ENCODE measurements around the gene MAVS. TPM values are rescaled to one million over a fixed set of nuclear protein-coding genes. Genes with fewer than 3 reads are reported as not detected.

Gene MAVS
- total RNA-seq, 2 experiments from 2014 or later = 29.7 TPM

DNA sequence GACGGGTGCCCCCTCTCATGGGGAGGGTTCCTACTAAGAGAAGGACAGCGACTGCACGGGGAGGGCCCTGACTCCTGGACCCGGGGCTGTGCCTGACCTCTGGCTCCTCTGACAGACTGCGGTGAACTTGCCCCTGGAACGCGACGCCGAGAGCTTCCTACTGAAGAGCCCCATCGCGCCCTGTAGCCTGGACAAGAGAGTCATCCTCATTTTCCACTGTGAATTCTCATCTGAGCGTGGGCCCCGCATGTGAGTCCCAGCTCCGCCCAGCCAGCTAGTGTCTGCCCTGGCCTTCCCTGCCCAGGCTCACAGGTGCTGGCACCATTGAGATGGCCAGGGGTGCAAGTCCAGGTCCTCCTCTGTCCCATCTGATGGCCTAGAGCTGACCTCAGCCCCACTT, 43.3 kb upstream of the MAVS start:
- no peak for ATAC-seq
- H3K36me3 Mint-ChIP-seq (ENCODE audit: low read depth) = peaks cover 87% of the 10 kb centered on the region

GRCh38 chr20:3803854-3804253, 42.8 kb upstream of the MAVS start:
- CTCF ChIA-PET = no interaction called here
- POLR2A ChIA-PET = interaction anchor here (2.0 kb wide), 1 partner anchor 17 kb away, joined by 4 read pairs; the partner anchor contains the start of gene AP5S1
- peaks cover 77% of the 10 kb centered on the region for H3K4me1 Mint-ChIP-seq (ENCODE audit: low read depth)

More for the DNA sequence above, 43.3 kb upstream of the MAVS start:
- Mint-ChIP-seq H3K27me3 (ENCODE audit: low read depth) (no peaks in the 10 kb centered on the region), H3K9me3 (ENCODE audit: insufficient read depth) (no peaks in the 10 kb centered on the region), H3K27ac (peak overlapping the region; percentile 75), H3K4me3 (no peak overlapping the region), H3K4me1 (ENCODE audit: low read depth) (peaks cover 80% of the 10 kb centered on the region)
- ChIA-PET CTCF (no interaction called here), POLR2A (interaction anchor here (2.0 kb wide), 1 partner anchor 17 kb away, joined by 4 read pairs; the partner anchor contains the start of gene AP5S1)
- no peak for DNase-seq

DNA sequence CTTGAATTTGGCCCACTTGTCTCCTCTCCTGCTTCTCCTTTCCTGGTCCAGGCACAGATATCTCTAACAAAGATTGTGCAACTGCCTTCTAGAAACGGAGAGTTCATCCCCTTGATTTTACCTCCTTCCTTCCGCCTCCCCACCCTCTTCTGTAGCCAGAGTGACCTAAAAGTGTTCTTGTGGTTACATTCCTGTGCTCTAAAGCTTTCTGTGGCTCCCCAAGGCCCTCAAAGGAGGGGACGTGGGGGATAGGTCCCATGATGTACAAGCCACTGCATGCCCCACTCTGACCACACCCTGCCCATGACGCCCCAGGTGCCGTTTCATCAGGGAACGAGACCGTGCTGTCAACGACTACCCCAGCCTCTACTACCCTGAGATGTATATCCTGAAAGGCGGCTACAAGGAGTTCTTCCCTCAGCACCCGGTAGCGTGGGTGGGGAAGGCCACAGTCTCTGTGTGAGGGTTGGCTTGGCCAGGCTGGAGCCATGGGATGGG, 42.3 kb upstream of the MAVS start:
- DNase-seq = no peak
- peak overlapping the region; percentile 75 for H3K27ac Mint-ChIP-seq
- ChIA-PET CTCF (no interaction called here), POLR2A (interaction anchor here (0.9 to 2.0 kb wide), 2 partner anchors 10 to 16 kb away, joined by 3 to 4 read pairs; partner anchors contain the start of gene AP5S1)
- peaks cover 73% of the 10 kb centered on the region for H3K4me1 Mint-ChIP-seq (ENCODE audit: low read depth)
- H3K4me3 Mint-ChIP-seq = no peak overlapping the region
- peaks cover 78% of the 10 kb centered on the region for H3K36me3 Mint-ChIP-seq (ENCODE audit: low read depth)
- ATAC-seq = no peak
- H3K27me3 Mint-ChIP-seq (ENCODE audit: low read depth) = no peaks in the 10 kb centered on the region
- no peaks in the 10 kb centered on the region for H3K9me3 Mint-ChIP-seq (ENCODE audit: insufficient read depth)

More at GRCh38 chr20:3803854-3804253, 42.8 kb upstream of the MAVS start:
- Mint-ChIP-seq H3K27ac (peak overlapping the region; percentile 75), H3K27me3 (ENCODE audit: low read depth) (no peaks in the 10 kb centered on the region), H3K4me3 (no peak overlapping the region), H3K36me3 (ENCODE audit: low read depth) (peaks cover 82% of the 10 kb centered on the region), H3K9me3 (ENCODE audit: insufficient read depth) (no peaks in the 10 kb centered on the region)
- DNase-seq = no peak
- ATAC-seq = no peak

DNA sequence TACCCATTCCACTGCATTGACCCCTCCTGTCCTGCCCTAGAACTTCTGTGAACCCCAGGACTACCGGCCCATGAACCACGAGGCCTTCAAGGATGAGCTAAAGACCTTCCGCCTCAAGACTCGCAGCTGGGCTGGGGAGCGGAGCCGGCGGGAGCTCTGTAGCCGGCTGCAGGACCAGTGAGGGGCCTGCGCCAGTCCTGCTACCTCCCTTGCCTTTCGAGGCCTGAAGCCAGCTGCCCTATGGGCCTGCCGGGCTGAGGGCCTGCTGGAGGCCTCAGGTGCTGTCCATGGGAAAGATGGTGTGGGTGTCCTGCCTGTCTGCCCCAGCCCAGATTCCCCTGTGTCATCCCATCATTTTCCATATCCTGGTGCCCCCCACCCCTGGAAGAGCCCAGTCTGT, 41.9 kb upstream of the MAVS start:
- Mint-ChIP-seq H3K36me3 (ENCODE audit: low read depth) (peaks cover 73% of the 10 kb centered on the region), H3K27me3 (ENCODE audit: low read depth) (no peaks in the 10 kb centered on the region), H3K9me3 (ENCODE audit: insufficient read depth) (no peaks in the 10 kb centered on the region), H3K4me3 (no peak overlapping the region), H3K4me1 (ENCODE audit: low read depth) (peaks cover 68% of the 10 kb centered on the region), H3K27ac (peak overlapping the region; percentile 53)
- no peak for DNase-seq
- no peak for ATAC-seq
- CTCF ChIA-PET = no interaction called here
- POLR2A ChIA-PET = interaction anchor here (0.9 to 1.3 kb wide), 3 partner anchors 9 to 11 kb away, joined by 3 to 5 read pairs (median 4); partner anchors contain the start of gene CDC25B

- Mint-ChIP-seq H3K36me3 (ENCODE audit: low read depth) (peaks cover 41% of the 10 kb centered on the region), H3K27ac (peak overlapping the region; percentile 25), H3K27me3 (ENCODE audit: low read depth) (no peaks in the 10 kb centered on the region), H3K9me3 (ENCODE audit: insufficient read depth) (no peaks in the 10 kb centered on the region), H3K4me1 (ENCODE audit: low read depth) (peaks cover 82% of the 10 kb centered on the region), H3K4me3 (no peak overlapping the region)
- ChIA-PET POLR2A (no interaction called here), CTCF (interaction anchor here (1.1 kb wide), 1 partner anchor 10 kb away, joined by 6 read pairs; no protein-coding TSS in a partner anchor)
- no peak for DNase-seq
- ATAC-seq = no peak
Observed at GRCh38 chr20:3808544-3808943, 38.1 kb upstream of the MAVS start.

GRCh38 chr20:3811467-3812258, 35.0 kb upstream of the MAVS start:
- ATAC-seq (peak; percentile 86), DNase-seq (peak; percentile 91)
- Mint-ChIP-seq H3K4me3 (peak overlapping the region; percentile 76), H3K36me3 (ENCODE audit: low read depth) (peaks cover 14% of the 10 kb centered on the region), H3K9me3 (ENCODE audit: insufficient read depth) (no peaks in the 10 kb centered on the region), H3K27ac (peak overlapping the region; percentile 96), H3K27me3 (ENCODE audit: low read depth) (no peaks in the 10 kb centered on the region), H3K4me1 (ENCODE audit: low read depth) (peaks cover 82% of the 10 kb centered on the region)
- POLR2A ChIA-PET = interaction anchor here (0.6 to 2.7 kb wide), 8 partner anchors 9 to 1003 kb away, joined by 3 to 14 read pairs (median 4); partner anchors contain the start of genes AP5S1, CDC25B and CENPB
- CTCF ChIA-PET = interaction anchor here (0.5 to 3.7 kb wide), 7 partner anchors 9 to 268 kb away, joined by 3 to 35 read pairs (median 3); partner anchors contain the start of genes AP5S1 and CENPB

DNA sequence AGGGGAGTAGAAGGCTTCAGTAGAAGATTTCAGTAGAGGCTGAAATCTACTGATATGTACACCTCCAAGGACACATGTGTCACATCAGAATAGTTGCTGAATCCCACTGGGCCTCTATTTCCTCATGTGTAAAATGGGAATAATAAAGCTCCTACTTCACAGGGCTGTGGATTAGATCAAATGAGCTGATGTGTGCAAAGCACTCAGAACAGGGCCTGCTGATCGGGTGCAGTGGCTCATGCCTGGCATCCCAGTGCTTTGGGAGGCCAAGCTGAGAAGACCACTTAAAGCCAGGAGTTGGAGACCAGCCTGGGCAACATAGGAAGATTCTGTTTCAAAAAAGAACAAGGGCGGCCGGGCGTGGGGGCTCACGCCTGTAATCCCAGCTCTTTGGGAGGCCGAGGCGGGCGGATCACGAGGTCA, 34.4 kb upstream of the MAVS start:
- H3K36me3 Mint-ChIP-seq (ENCODE audit: low read depth) = peaks cover 9% of the 10 kb centered on the region
- POLR2A ChIA-PET = interaction anchor here (1.0 to 2.7 kb wide), 6 partner anchors 8 to 1002 kb away, joined by 3 to 14 read pairs (median 4); partner anchors contain the start of genes AP5S1, CDC25B and CENPB

GRCh38 chr20:3812975-3813847, 33.4 kb upstream of the MAVS start:
- H3K36me3 Mint-ChIP-seq (ENCODE audit: low read depth) = peaks cover 7% of the 10 kb centered on the region
- H3K4me3 Mint-ChIP-seq = no peak overlapping the region
- H3K9me3 Mint-ChIP-seq (ENCODE audit: insufficient read depth) = no peaks in the 10 kb centered on the region
- POLR2A ChIA-PET = interaction anchor here (0.6 to 2.7 kb wide), 5 partner anchors 14 to 1001 kb away, joined by 3 to 14 read pairs (median 4); partner anchors contain the start of genes CDC25B and CENPB
- H3K4me1 Mint-ChIP-seq (ENCODE audit: low read depth) = peaks cover 81% of the 10 kb centered on the region
- no peak for ATAC-seq
- H3K27me3 Mint-ChIP-seq (ENCODE audit: low read depth) = no peaks in the 10 kb centered on the region
- no peak for DNase-seq
- CTCF ChIA-PET = interaction anchor here (1.0 to 3.7 kb wide), 8 partner anchors 13 to 60 kb away, joined by 3 to 12 read pairs (median 4); partner anchors contain the start of genes ADISSP, CDC25B and CENPB
- peak overlapping the region; percentile 76 for H3K27ac Mint-ChIP-seq

More for the DNA sequence above, 34.4 kb upstream of the MAVS start:
- H3K27me3 Mint-ChIP-seq (ENCODE audit: low read depth) = no peaks in the 10 kb centered on the region
- ATAC-seq = no peak
- DNase-seq = no peak
- H3K4me3 Mint-ChIP-seq = peak overlapping the region; percentile 76
- H3K9me3 Mint-ChIP-seq (ENCODE audit: insufficient read depth) = no peaks in the 10 kb centered on the region
- H3K4me1 Mint-ChIP-seq (ENCODE audit: low read depth) = peaks cover 82% of the 10 kb centered on the region
- H3K27ac Mint-ChIP-seq = peak overlapping the region; percentile 96
- CTCF ChIA-PET = interaction anchor here (0.5 to 3.7 kb wide), 6 partner anchors 8 to 268 kb away, joined by 3 to 35 read pairs (median 3); partner anchors contain the start of genes ADISSP and AP5S1

- Mint-ChIP-seq H3K9me3 (ENCODE audit: insufficient read depth) (no peaks in the 10 kb centered on the region), H3K27me3 (ENCODE audit: low read depth) (no peaks in the 10 kb centered on the region), H3K4me3 (no peak overlapping the region), H3K4me1 (ENCODE audit: low read depth) (peaks cover 86% of the 10 kb centered on the region), H3K27ac (peak overlapping the region; percentile 76), H3K36me3 (ENCODE audit: low read depth) (peaks cover 6% of the 10 kb centered on the region)
- POLR2A ChIA-PET = interaction anchor here (0.6 to 0.9 kb wide), 2 partner anchors 9 to 15 kb away, joined by 3 read pairs; no protein-coding TSS in a partner anchor
- ATAC-seq = no peak
- CTCF ChIA-PET = interaction anchor here (1.1 to 3.7 kb wide), 6 partner anchors 14 to 46 kb away, joined by 3 to 12 read pairs (median 4); partner anchors contain the start of genes ADISSP, CDC25B and CENPB
- peak; percentile 34 for DNase-seq
Observed at GRCh38 chr20:3813848-3814581, 32.6 kb upstream of the MAVS start.

DNA sequence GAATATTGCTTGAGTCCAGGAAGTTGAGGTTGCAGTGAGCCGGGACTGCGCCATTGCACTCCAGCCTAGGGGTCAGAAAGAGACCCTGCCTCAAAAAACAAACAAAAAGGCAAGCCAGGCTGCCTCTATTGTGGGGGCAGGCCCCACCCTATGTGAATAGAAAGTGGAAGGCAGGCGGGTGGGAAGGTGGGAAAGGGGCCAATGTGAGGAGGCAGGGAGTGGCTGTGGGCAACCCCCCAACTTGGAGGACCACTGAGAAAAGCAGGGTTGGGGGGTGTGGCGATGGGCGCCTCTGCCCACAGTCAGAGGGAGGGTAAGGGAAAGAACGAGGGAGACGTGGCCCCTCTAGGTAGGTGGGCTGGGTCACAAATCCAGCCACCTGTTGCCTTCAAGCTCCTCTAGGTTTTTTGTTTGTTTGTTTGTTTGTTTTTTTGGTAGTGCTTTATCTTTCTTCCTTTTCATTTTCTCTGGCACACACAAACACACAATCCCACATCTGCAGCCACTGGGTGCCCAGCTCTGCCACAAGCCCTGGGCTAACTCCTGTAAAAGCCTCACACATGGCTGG, 31.6 kb upstream of the MAVS start:
- Mint-ChIP-seq H3K27ac (peak overlapping the region; percentile 98), H3K27me3 (ENCODE audit: low read depth) (no peaks in the 10 kb centered on the region), H3K4me1 (ENCODE audit: low read depth) (peaks cover 94% of the 10 kb centered on the region), H3K36me3 (ENCODE audit: low read depth) (peaks cover 6% of the 10 kb centered on the region), H3K4me3 (peak overlapping the region; percentile 50), H3K9me3 (ENCODE audit: insufficient read depth) (no peaks in the 10 kb centered on the region)
- DNase-seq (no peak), ATAC-seq (no peak)
- POLR2A ChIA-PET = interaction anchor here (0.9 to 7.3 kb wide), 8 partner anchors 9 to 56 kb away, joined by 3 to 44 read pairs (median 4); partner anchors contain the start of genes CDC25B and CENPB
- CTCF ChIA-PET = interaction anchor here (1.6 to 7.7 kb wide), 3 partner anchors 15 to 47 kb away, joined by 3 to 126 read pairs (median 12); partner anchors contain the start of genes ADISSP and CENPB
